DND-41 (cell line): ENCODE measurements around the gene NPBWR2.

Experiments used
- ATAC-seq: fragments of 200-7000 bp; cut with Tn5 transposase; 3 replicates; pipeline ENCODE4 v1.9.1; 2021; ENCODE audit warnings: low read depth; ENCODE audit not compliant: insufficient read depth
- DNase-seq: peaks from one replicate; pipeline ENCODE4 v3.0.0-alpha.2; 2020
- H2AFZ ChIP-seq: 2 replicates; pipeline ENCODE4 v1.6.0; 2012; ENCODE audit warnings: low read depth, low read length
- H3K27ac ChIP-seq: 2 replicates; pipeline ENCODE4 v1.5.1; 2012; ENCODE audit warnings: low read length, inconsistent platforms
- H3K27me3 ChIP-seq: fragments of 200-600 bp; sonication (generic); 2 replicates; pipeline ENCODE4 v1.6.0; 2012; ENCODE audit warnings: low read length, mild to moderate bottlenecking, inconsistent platforms; ENCODE audit not compliant: insufficient read depth, poor library complexity
- H3K36me3 ChIP-seq: 2 replicates; pipeline ENCODE4 v1.5.1; 2012; ENCODE audit warnings: low read length, inconsistent platforms; ENCODE audit not compliant: insufficient read depth
- H3K4me1 ChIP-seq: 2 replicates; pipeline ENCODE4 v1.5.1; 2012; ENCODE audit warnings: mild to moderate bottlenecking, low read length; ENCODE audit not compliant: insufficient read depth
- H3K4me2 ChIP-seq: 2 replicates; pipeline ENCODE4 v1.6.0; 2012; ENCODE audit warnings: mild to moderate bottlenecking, moderate library complexity, low read length, inconsistent platforms; ENCODE audit not compliant: insufficient read depth
- H3K4me3 ChIP-seq, 2 experiments: fragments of 200-600 bp in 1 of 2; shearing (Covaris generic) in 1 of 2; 2 replicates each; pipeline ENCODE4 v1.5.1; 2012 to 2016; ENCODE audit warnings: inconsistent platforms in 2 of 2, low read length in 2 of 2, mild to moderate bottlenecking in 2 of 2, low read depth in 1 of 2, moderate library complexity in 1 of 2
- H3K79me2 ChIP-seq: 2 replicates; pipeline ENCODE4 v1.6.0; 2012; ENCODE audit warnings: low read length, inconsistent platforms; ENCODE audit not compliant: insufficient read depth
- H3K9ac ChIP-seq: 2 replicates; pipeline ENCODE4 v1.6.0; 2012; ENCODE audit warnings: low read depth, mild to moderate bottlenecking, inconsistent platforms, low read length, moderate library complexity
- H3K9me3 ChIP-seq: 2 replicates; pipeline ENCODE4 v1.5.1; 2012; ENCODE audit warnings: low read length, moderate library complexity, mild to moderate bottlenecking, inconsistent platforms; ENCODE audit not compliant: insufficient read depth, severe bottlenecking
- H4K20me1 ChIP-seq: 2 replicates; pipeline ENCODE4 v1.6.0; 2012; ENCODE audit warnings: low read length; ENCODE audit not compliant: insufficient read depth
- CTCF ChIP-seq: IDR thresholded peaks from 2 replicates; pipeline ENCODE4 v1.5.1; 2012; ENCODE audit warnings: borderline replicate concordance, low read length, moderate library complexity, mild to moderate bottlenecking; ENCODE audit not compliant: poor library complexity, severe bottlenecking; ENCODE audit errors: extremely low read depth
- EZH2 ChIP-seq: IDR thresholded peaks from 3 replicates; pipeline ENCODE4 v1.6.1; 2012; ENCODE audit warnings: borderline replicate concordance, low read depth, mild to moderate bottlenecking, moderate library complexity, low read length, inconsistent platforms; ENCODE audit not compliant: severe bottlenecking

The NPBWR2 gene

GRCh38 chr20:64154590-64155257 lies 47.4 kb upstream of the NPBWR2 start:
- Histone ChIP-seq H3K36me3 (no peaks in the 10 kb centered on the region), H3K4me3 (no peak overlapping the region), H2AFZ (no peak overlapping the region), H3K9me3 (peaks cover 3% of the 10 kb centered on the region), H3K27me3 (no peaks in the 10 kb centered on the region), H3K4me2 (no peak overlapping the region), H3K4me1 (no peaks in the 10 kb centered on the region), H3K9ac (no peak overlapping the region), H3K79me2 (no peaks in the 10 kb centered on the region), H4K20me1 (peaks cover 29% of the 10 kb centered on the region), H3K27ac (no peak overlapping the region)
- DNase-seq, result no peak
- ATAC-seq, result no peak
- TF ChIP-seq EZH2 (no peak), CTCF (no peak)

GRCh38 chr20:64153861-64154589 lies 46.7 kb upstream of the NPBWR2 start:
- no peak overlapping the region for H3K4me2 ChIP-seq
- ATAC-seq, result no peak
- no peak overlapping the region for H3K27ac ChIP-seq
- no peak overlapping the region for H2AFZ ChIP-seq
- peaks cover 3% of the 10 kb centered on the region for H3K9me3 ChIP-seq
- no peaks in the 10 kb centered on the region for H3K27me3 ChIP-seq
- H3K4me3 ChIP-seq, result no peak overlapping the region
- DNase-seq, result no peak
- H4K20me1 ChIP-seq, result peaks cover 25% of the 10 kb centered on the region
- H3K4me1 ChIP-seq, result no peaks in the 10 kb centered on the region
- TF ChIP-seq CTCF (no peak), EZH2 (no peak)
- H3K9ac ChIP-seq, result no peak overlapping the region
- H3K79me2 ChIP-seq, result no peaks in the 10 kb centered on the region
- no peaks in the 10 kb centered on the region for H3K36me3 ChIP-seq

GRCh38 chr20:64153410-64153809 lies 46.0 kb upstream of the NPBWR2 start:
- no peak for DNase-seq
- ATAC-seq, result no peak
- Histone ChIP-seq H3K4me1 (no peaks in the 10 kb centered on the region), H2AFZ (no peak overlapping the region), H3K9me3 (peaks cover 3% of the 10 kb centered on the region), H3K79me2 (no peaks in the 10 kb centered on the region), H3K9ac (no peak overlapping the region), H3K4me2 (no peak overlapping the region), H3K4me3 (no peak overlapping the region), H3K27me3 (no peaks in the 10 kb centered on the region), H3K36me3 (no peaks in the 10 kb centered on the region), H4K20me1 (peaks cover 25% of the 10 kb centered on the region), H3K27ac (no peak overlapping the region)
- TF ChIP-seq EZH2 (no peak), CTCF (no peak)
